HG03378 (cell line): ENCODE results near the gene TBC1D32.
A peak's percentile ranks its signal among the peaks of the same experiment; 100 is the strongest.
"Not testable (repeated sequence)": the region's sequence is repeated elsewhere in the genome, so short reads cannot be mapped to it uniquely, and the experiment has no call there.

Experiments used
- ATAC-seq: cut with Tn5 transposase; IDR thresholded peaks from one replicate; pipeline ENCODE4 v1.9.1; 2021; ENCODE audit warnings: mild to moderate bottlenecking, moderate library complexity; ENCODE audit not compliant: unreplicated experiment

TBC1D32 gene

GRCh38 chr6:121333694-121334093 lies 586 bp downstream of the TBC1D32 start:
- ATAC-seq: not testable (repeated sequence)

GRCh38 chr6:121333196-121333595 lies 1.1 kb downstream of the TBC1D32 start:
- ATAC-seq: no peak

- ATAC-seq: no peak
These were observed 3.8 kb downstream of the TBC1D32 start for GRCh38 chr6:121330516-121330915.

- ATAC-seq: peak; percentile 46
These were observed 13.0 kb downstream of the TBC1D32 start for GRCh38 chr6:121321282-121321681.

- no peak for ATAC-seq
These were observed 14.7 kb downstream of the TBC1D32 start for GRCh38 chr6:121319603-121320002.

GRCh38 chr6:121319112-121319553 lies 15.1 kb downstream of the TBC1D32 start:
- no peak for ATAC-seq

GRCh38 chr6:121314381-121315112 lies 19.7 kb downstream of the TBC1D32 start:
- ATAC-seq: no peak

GRCh38 chr6:121311814-121312213 lies 22.5 kb downstream of the TBC1D32 start:
- ATAC-seq: not testable (repeated sequence)

GRCh38 chr6:121310495-121310894 lies 23.8 kb downstream of the TBC1D32 start:
- no peak for ATAC-seq

GRCh38 chr6:121309768-121310469 lies 24.4 kb downstream of the TBC1D32 start:
- no peak for ATAC-seq

GRCh38 chr6:121305957-121306607 lies 28.2 kb downstream of the TBC1D32 start:
- ATAC-seq: peak; percentile 88

GRCh38 chr6:121302882-121303281 lies 31.4 kb downstream of the TBC1D32 start:
- ATAC-seq: peak; percentile 76

GRCh38 chr6:121301156-121301555 lies 33.1 kb downstream of the TBC1D32 start:
- ATAC-seq: not testable (repeated sequence)

- no peak for ATAC-seq
These were observed 36.6 kb downstream of the TBC1D32 start for GRCh38 chr6:121297694-121298093.

GRCh38 chr6:121285041-121285440 lies 49.2 kb downstream of the TBC1D32 start:
- ATAC-seq: no peak

- ATAC-seq: no peak
These were observed 59.5 kb downstream of the TBC1D32 start for GRCh38 chr6:121274666-121275295.

- no peak for ATAC-seq
These were observed 70.5 kb downstream of the TBC1D32 start for GRCh38 chr6:121263742-121264141.

GRCh38 chr6:121260651-121261102 lies 73.6 kb downstream of the TBC1D32 start:
- no peak for ATAC-seq

- peak; percentile 78 for ATAC-seq
These were observed 86.9 kb downstream of the TBC1D32 start for GRCh38 chr6:121247386-121247785.

- ATAC-seq: no peak
These were observed 91.9 kb downstream of the TBC1D32 start for GRCh38 chr6:121242386-121242785.

- no peak for ATAC-seq
These were observed 96.4 kb downstream of the TBC1D32 start for GRCh38 chr6:121237859-121238258.
